Activated CD8-positive, alpha-beta memory T cell treated with anti-CD3 and anti-CD28 coated beads for 24 hours (primary cell): Measurements from ENCODE around the gene PROZ.
A peak's percentile ranks its signal among the peaks of the same experiment; 100 is the strongest.

Experiments
- DNase-seq: peaks from one replicate; pipeline ENCODE4 v3.0.0-alpha.2; 2020

The PROZ gene

DNA sequence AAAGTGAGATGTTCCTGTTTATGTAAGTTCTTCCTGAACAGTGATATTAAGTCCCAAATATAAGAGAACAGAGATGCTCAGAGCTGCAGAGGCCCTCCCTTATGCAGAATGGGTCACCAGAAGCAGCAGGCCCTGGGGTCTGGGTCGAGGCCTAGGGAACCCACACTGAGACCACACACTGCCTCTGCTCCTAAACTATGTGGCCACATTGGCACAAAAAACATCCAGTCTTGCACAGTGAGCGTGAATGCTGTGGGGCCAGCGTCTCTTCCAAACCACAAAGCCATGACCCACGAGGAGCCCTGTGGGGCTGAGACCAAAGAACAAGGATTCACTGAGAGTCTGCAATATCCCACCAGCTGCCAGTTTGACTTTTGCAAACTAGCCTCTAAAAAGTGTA, 23.6 kb downstream of the PROZ start:
- no peak for DNase-seq

DNA sequence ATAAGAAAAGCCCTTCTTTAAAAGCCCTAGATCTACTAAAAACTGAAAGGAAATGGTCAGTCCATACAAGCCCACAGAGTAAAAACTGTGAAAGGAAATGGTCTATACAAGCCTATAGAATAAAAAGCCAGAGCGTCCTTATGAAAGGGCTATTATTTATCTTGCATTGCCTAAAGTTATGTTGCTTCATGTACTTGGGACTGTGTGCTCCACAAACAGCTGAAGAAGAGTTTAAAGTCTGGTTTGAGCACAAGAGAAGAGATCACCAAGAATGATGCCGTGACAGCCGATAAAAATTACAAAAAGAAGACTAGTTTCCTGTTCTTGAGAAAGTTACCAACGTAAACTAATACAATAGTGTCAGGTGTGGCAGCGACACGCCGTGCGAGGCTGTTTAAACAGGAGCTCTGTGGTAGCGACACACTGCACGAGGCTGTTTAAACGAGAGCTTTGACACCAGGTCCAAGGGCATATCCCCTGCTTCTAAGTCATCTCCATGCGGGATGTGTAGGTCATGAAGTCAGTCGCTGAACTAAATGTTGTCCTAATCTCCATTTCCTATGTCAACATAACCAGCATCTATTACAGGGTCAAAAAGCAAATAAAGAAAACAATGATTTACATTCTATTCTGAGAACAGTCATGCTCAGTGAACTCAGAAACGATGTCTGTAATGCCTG, 25.1 kb downstream of the PROZ start:
- no peak for DNase-seq

- DNase-seq, result no peak
Observed at GRCh38 chr13:113184568-113185440, 26.4 kb downstream of the PROZ start.

DNA sequence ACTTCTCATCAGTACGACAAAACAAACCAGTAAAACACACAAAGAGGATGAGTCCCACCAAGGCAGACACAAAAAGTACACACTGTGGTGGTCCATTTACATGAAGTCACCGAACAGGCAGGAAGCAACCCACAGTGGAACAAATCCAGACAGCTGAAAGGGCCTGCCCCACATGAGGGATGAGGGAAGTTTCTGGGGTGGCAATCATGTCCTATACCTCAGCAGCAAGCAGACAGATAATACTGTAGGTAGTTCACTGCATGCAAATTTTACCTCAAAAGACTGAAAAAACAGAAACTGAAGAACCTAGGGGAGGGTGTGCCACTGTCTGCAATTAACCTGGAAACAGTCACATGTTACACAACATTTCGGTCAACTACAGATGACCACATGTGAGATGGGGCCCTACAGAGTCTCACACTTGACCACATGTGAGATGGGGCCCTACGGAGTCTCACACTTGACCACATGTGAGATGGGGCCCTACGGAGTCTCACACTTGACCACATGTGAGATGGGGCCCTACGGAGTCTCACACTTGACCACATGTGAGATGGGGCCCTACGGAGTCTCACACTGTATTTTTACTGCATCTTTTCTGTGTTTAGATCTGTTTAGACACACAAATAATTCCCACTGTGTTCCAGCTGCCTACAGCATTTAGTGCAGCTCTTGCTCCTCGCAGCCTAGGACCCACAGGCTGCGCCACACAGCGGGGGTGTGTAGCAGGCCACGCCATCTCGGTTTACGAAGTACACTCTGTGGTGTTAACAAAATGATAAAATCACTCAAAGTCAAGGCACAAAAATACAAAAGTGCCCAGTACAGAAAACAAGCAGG, 27.8 kb downstream of the PROZ start:
- DNase-seq, result no peak

GRCh38 chr13:113187263-113187669, 28.8 kb downstream of the PROZ start:
- peak; percentile 72 for DNase-seq

- no peak for DNase-seq
Observed at GRCh38 chr13:113187883-113188665, 29.6 kb downstream of the PROZ start.

- DNase-seq, result no peak
Observed at GRCh38 chr13:113190181-113190580, 31.7 kb downstream of the PROZ start.

DNA sequence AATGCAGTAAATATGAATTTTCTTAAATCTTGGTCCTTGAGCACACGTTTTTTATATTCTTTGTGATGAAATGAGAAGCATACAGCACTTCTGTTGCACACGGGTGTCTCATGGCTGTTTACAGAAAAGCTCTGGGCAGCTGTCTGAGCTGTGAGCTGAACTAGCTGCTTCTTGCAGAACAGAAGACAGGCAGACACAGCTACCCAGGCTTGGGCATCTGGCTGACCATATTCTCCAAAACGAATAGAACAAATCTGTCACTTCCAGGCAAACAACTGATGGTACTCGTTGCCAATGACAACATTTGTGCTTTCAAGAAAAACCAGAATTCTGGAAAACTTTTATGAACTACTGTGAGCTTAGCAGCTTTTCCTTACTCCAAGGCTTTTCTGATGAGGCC, 33.8 kb downstream of the PROZ start:
- DNase-seq, result no peak

- no peak for DNase-seq
Observed at GRCh38 chr13:113192902-113193301, 34.5 kb downstream of the PROZ start.

- no peak for DNase-seq
Observed at GRCh38 chr13:113195360-113195759, 36.9 kb downstream of the PROZ start.

GRCh38 chr13:113196970-113197737, 38.7 kb downstream of the PROZ start:
- DNase-seq, result no peak

GRCh38 chr13:113201815-113202214, 43.4 kb downstream of the PROZ start:
- no peak for DNase-seq

- no peak for DNase-seq
Observed at GRCh38 chr13:113202912-113203311, 44.5 kb downstream of the PROZ start.

DNA sequence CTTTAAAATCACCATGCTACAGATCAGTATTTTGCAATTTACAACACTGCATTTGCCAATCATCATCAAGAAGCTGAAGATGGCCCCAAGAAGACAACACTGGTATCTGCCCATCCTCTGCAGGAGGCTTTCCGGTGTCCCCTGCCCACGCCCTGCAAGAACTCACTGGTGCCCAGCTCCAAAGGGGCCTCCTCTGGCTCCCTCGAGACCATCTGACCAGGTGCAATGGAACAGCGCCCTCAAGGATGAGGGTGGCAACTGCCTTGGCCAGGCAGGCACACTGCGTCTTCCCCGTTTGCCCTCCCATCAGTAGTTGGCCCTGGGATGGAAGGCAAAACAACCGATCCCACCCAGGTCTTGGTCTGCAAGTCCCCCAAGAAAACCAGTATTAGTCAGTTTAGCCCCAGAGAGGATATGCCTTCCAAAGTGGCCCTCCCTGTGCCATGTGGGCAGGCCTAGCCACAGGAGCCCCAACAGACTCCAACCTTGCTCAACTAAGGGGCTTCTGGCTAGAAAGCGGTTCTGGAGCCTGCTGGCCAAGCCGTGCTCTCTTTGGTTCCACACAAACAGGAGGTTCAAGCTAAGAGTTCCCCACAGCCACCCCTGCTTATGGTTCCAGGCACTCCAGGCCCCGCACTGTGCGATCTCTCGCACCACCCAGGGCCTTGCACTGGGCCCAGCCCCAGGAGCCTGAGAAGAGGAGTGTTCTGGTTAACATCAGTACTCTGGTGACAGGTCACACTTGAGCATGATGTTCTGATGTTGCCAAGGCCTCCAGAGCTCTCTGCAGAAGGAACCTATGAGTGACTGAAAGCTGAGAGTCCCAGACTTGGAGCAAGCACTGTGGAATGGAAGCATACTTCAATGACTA, 45.3 kb downstream of the PROZ start:
- DNase-seq, result no peak

- no peak for DNase-seq
Observed at GRCh38 chr13:113204378-113204734, 45.9 kb downstream of the PROZ start.

DNA sequence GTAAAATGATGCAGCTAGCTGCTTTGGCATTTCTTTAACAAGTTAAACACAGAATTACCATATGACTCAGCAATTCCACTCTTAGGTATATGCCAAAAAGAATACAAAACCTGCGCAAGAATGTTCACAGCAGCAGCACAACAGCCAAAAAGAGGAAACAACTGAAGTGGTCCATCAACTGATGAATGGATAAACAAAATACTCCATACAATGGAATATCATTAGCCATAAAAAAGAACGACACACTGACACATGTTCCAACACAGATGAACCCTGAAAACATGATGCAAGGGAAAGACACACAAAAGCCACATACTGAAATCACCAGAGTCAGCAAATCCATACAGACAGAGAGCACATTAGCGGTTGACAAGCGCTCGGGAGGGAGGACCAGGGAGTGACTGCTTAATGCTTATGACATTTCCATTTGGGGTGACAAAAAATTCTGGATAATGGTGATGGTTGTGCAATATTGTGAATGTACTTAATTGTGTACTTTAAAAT, 47.0 kb downstream of the PROZ start:
- no peak for DNase-seq

GRCh38 chr13:113207460-113207859, 49.0 kb downstream of the PROZ start:
- no peak for DNase-seq

GRCh38 chr13:113207890-113208420, 49.5 kb downstream of the PROZ start:
- DNase-seq, result no peak

- DNase-seq, result peak; percentile 98
Observed at GRCh38 chr13:113208421-113209335, 50.2 kb downstream of the PROZ start, which contains the start of gene PCID2. PCID2 (minus strand) TSS chr13:113208669; CDS start chr13:113208634, 35 bp downstream.
